ENCODE results near the gene GPC5.
"Not testable (repeated sequence)": the region's sequence is repeated elsewhere in the genome, so short reads cannot be mapped to it uniquely, and the experiment has no call there.

The GPC5 gene

DNA sequence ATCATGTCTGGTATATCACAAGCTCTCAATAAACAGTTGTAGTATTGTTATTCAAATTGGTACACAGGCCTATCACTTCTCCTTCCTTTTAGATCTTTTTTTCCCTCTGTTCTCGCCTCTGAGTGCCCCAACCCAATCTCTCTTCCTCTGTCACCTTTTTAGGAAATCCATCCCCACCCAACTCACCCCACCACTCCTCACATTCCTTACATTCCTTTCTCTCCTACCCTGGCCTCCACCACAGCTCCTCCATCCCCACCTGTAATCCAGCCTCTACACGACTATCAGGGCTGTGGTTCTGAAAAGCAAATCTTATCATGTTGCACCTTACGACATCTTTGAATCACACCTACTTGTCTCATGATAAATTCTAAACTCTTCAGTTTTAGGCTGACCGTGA is 1282.8 kb downstream of the GPC5 start:
- DNase-seq = no peak

DNA sequence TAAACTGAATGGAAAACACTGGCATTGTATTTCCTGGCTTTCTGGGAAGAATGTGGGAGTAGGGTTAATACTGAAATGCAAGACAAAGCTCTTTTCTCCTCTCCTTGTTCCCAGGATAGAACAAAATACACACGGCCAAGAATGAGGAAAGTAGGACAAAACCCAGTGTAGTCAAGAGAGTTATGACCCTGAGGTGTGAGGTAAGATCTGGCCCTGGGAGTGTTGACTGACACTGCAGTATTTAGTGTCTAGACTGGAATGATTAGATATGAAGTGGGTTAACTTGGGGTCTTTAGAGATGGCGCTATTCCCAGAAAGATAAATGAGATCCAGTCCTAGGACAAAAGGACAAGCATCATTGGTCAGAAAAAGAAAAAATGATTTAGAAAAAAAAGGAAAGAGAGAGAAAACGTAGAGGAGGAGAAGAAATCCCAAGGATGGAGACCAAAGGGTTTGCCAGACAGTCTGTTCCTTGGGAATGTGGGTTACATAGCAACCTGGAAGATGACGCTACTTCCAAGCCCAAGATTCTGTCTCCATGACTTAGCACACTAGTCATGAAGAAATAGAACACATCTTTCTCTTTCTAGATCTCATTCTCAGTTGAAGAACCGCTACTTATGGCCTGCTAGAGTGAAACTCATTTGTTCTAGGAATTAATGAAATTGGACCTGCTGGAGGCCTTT is 1284.6 kb downstream of the GPC5 start:
- DNase-seq = no peak

DNA sequence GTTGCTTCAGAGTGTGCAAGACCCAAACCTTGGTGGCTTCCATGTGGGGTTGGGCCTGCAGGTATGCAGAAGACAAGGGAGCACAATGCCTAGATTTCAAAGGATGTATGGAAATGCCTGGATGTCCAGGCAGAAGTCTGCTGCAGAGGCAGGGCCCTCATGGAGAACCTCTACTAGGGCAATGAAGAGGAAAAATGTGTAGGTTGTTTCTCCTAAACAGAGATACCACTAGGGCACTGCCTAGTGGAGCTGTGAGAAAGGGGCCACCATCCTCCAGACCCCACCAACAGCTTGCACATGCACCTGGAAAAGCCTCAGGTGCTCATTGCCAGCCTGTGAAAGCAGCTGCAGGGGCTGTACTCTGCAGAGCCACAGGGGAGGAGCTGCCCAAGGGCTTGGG is 1295.6 kb downstream of the GPC5 start:
- DNase-seq = no peak

DNA sequence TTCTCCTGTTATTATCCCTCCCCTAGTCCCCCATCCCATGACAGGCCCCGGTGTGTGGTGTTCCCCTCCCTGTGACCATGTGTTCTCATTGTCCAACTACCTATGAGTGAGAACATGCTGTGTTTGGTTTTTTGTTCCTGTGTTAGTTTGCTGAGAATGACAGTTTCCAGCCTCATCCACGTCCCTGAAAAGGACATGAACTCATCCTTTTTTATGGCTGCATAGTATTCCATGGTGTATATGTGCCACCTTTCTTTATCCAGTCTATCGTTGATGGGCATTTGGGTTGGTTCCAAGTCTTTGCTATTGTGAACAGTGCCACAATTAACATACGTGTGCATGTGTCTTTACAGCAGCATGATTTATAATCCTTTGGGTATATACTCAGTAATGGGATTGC is 1297.4 kb downstream of the GPC5 start:
- not testable (repeated sequence) for DNase-seq

DNA sequence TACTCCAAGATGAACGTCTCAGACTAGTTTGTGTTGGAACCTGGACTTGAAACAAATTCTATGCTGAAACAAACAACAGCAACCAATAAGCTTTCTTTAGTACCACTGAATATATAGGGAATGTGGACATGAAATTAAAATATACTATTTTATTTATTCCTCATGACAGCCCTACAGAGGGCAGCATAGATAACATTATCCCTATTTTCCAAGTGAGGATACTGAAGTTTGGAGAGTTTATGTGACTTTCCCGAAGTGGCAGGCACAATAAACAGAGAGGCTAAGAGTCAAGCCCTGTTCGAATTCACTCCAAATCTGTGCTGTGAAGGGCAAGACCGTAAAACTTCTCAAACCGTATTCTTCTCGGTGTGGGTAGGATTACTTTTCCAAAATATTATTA is 1318.3 kb downstream of the GPC5 start:
- DNase-seq = peak; percentile 44

DNA sequence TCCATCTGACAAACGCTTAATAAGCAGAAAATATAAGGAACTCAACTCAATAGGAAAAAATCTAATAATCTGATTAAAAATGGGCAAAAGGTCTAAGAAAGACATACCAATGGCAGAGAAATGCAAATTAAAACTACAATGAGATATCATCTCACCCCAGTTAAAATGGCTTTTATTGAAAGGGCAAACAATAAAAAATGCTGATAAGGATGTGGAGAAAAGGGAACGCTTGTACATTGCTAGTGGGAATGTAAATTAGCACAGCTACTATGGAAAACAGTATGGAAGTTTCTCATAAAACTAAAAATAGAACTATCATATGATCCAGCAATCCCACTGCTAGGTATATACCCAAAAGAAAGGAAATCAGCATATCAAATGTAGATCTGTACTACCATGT is 1319.4 kb downstream of the GPC5 start:
- no peak for DNase-seq

DNA sequence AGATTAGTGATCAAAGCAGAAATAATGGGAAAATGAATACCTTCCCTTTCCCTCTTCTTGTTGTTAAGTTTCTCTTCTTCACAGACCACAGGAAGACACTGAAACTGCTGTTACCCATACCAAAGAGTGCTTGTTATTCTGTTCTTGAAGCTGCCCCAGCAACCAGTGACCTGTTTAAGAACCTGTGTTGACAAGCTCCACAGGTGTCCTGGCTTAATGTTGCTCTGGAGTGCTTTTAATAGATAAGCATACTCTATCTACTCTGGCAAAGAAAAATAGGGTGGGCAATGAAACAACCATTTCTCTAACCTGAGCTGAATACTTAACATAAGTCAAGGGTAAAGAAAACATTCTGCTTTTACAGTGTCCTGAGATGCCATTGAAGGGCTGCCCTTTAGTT is 1321.4 kb downstream of the GPC5 start:
- DNase-seq = no peak

DNA sequence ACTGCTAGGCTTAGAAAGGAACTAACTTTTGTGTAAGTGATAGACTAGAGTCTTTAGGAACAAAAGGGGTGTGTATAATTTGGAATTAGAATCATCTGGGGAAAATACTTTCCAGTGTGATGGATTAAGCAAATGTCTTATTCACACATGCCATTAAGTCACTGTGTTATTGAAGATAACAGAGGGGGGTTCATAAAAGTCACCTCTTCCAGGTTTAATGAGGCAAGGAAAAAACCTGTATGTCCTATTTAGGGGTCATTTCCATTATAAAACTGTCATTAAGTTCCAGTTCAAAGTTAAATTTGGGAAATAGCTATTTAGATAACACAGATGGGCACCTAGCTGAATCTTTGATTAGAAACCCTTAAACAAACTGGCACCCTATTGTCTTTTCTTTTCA is 1323.2 kb downstream of the GPC5 start:
- DNase-seq = no peak

DNA sequence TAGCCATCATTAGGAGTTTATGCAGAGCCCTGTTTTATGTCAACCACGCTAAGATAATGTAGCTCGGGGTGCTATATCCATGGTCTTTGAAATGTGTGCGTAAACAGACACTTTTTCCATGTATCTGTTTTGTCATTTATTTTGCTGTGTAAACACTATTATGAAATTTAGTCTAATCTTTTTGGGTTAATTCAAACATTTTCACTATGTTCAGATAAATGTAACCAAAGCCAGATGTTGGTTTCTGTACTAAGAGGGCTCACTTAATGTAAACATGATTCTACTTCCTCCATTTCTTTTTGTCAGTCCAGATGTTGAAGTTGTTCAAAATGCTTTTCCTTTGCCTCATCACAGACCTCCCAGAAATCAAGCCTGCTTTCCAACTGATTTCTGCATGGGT is 1328.7 kb downstream of the GPC5 start:
- DNase-seq = peak; percentile 6

DNA sequence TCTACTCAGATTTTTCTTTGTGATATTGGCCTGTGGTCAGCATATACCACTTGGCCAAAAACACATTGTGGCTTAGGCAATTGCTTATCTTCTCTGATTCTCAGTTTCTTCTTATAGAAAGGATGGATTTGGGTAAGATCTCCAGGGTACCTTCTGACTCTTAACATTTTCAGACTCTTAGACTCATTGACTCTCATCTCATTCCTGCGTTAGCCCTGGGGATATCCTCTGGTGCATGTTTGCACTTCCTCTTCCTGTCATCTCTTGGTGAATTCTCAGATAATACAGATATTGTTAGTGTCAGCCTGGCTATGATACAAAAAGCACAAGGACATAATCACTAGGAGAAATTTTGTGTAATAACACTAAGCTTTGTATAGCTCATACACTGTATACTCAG is 1335.6 kb downstream of the GPC5 start:
- DNase-seq = no peak

DNA sequence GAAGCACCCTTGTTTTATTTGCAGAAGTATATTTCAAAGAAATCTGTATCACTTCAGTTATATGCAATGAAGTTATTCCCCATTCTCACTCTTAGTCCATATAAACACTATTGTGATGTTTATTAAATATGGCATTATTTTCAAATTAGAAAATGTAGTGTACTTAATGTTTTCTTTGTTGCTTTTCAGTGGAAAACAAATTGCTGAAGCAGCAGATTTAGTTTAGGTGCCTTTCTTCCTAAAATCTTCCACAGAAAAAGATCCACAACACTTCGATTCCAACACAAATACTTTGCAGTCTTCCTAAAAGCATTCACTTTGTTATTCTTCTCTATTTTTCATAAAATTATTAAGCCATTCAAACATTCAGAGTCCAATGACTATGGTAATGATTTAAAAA is 1336.1 kb downstream of the GPC5 start:
- DNase-seq = no peak

DNA sequence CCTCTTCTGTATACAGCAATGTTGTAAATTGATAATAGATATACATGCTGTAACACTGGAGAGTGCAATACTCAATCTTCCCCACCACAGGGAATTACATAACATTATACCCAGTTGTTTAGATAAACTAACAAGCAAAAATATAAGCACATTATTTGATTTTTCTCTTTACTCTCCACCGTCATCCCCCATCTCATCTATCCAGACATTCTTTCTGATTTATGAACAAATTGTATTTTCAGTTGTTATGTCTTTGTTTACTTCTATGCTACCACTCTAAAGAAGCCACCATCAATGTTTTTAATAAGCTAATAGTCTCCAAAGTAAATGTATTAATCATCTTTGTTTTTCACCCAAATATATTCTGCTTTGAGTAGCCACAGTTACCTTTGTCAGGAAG is 1337.5 kb downstream of the GPC5 start:
- no peak for DNase-seq

DNA sequence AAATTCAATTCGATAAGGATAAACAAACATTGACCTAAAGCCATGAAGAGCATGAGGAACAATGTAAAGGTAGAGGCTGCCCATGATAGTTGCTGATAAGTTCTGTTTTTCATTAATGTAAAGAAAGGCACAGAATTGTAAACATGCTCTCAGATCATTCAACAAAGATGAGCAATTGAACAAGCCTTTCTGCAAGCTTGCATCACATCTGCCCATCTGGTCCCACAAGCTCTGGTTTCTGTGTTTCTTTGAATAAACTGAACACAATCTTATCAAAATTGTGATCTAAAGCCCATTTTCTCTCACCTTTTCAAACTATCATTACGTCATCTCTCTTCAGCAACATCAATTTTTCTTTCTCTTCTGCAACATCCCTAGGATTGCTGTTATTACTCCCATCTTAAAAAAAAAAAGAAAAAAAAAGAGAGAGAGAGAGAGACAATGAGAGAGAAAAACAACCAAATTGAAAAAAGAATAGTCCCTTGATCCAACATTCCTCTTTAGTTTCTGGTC is 1340.9 kb downstream of the GPC5 start:
- no peak for DNase-seq

DNA sequence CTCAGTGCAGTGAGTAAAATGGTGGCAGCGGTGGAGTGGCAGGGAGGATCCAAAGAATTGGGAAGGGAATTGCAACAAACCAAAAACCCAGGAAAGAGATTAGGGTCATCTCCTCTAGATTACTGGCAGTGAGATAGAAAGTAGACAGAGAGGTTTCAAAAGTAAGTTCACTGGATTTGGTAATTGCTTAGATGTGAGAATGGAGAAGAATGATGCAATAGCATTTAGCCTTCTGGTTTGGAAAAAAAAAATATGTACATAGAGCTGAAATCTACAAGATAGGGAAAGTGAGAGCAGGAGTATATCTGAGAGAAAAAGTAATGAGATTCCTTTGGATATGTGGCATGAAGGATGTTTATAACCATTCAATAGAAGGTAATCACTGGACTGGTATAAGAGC is 1345.6 kb downstream of the GPC5 start:
- DNase-seq = no peak

DNA sequence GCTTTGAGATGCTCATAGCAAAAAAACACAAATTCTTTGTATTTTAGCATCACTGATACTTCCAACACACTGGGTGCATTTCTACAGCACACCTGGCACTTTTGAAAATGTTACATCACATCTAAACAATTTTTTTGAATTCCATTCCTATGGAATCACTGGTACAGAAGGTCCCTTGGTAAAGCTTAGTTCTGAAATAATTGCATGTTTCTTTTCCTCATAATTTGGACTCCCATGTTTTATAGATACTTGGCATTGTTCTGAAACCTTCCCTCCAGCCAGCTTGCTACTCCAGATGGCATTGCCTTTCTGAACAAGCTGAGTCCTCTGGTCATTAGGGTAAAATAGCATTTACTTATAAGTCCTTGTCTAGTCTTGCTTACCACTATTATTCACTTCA is 1346.8 kb downstream of the GPC5 start:
- DNase-seq = no peak

DNA sequence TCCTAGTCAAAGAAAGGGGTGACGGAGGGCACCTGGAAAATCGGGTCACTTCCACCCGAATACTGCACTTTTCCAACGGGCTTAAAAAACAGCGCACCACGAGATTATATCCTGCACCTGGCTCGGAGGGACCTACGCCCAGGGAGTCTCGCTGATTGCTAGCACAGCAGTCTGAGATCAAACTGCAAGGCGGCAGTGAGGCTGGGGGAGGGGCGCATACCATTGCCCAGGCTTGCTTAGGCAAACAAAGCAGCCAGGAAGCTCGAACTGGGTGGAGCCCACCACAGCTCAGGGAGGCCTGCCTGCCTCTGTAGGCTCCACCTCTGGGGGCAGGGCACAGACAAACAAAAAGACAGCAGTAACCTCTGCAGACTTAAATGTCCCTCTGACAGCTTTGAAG is 1354.3 kb downstream of the GPC5 start:
- not testable (repeated sequence) for DNase-seq

DNA sequence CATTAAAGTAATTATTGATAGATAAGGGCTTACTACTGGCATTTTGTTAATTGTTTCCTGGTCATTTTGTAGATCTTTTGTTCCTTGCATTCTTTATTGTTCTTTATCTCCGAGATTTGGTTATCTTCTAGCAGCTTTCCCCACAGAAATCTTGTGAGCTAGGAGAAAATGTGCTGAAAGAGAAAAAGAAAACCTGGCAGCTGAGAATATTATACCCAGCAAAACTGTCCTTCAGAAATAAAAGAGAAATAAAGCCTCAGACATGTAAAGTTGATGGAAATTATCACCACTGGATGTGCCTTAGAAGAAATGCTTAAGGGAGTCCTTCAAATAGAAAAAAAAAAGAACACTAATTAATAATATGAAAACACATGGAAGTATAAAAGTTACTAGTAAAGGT is 1363.3 kb downstream of the GPC5 start:
- DNase-seq = no peak

DNA sequence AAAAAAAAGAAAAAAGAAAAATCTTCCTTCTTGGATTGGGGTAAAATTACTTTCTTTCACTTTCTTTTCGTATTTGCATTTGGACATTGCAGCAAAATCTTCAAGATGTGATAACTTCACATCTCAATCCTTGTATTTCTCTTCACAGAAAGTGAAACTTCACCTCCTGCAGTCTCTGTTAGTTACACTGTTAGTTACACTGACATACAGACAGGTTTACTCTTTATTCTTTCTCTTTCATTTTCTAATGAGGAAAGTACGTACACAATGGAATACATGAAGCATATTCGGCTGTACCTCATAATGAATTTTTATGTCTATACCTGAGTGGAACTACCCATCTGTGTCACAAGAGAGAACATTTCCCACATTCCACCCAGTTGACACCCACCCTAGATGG is 1369.0 kb downstream of the GPC5 start:
- DNase-seq = no peak

DNA sequence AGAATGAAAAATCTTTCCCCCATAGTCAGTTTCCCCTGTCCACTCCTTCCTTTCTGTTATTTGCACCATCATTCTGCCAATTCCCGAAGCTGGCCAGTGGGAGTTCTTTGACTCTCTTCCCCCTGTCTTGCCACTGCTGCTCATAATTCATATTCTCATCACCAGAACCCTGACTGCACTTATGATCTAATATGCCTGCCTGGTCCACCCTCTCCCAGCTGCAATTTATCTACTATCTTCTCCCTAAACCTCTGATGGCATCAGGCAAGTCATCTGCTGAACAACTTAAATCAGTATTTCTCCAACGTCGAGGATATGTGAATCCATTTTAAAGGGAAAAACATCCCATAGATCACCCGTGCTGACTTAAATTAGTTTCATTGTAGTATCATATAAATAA is 1370.2 kb downstream of the GPC5 start:
- no peak for DNase-seq

DNA sequence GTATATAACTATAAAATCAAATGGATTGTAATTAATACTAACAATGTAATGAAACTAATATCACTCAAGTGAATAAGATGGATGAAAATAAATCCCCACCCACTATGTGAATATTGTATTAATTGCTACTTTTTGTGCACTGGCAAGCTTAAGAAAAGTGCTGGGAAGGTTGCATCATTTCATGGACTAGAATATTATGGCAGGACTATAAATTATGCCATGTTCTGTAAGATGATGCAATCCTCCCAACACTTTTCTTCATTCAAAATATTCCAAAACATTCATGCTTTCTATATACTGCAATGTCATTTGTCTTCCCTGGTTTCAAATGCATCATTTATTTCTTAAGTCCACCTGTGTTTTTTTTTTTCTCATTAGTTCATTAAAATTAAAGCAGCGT is 1370.6 kb downstream of the GPC5 start:
- DNase-seq = peak; percentile 67

DNA sequence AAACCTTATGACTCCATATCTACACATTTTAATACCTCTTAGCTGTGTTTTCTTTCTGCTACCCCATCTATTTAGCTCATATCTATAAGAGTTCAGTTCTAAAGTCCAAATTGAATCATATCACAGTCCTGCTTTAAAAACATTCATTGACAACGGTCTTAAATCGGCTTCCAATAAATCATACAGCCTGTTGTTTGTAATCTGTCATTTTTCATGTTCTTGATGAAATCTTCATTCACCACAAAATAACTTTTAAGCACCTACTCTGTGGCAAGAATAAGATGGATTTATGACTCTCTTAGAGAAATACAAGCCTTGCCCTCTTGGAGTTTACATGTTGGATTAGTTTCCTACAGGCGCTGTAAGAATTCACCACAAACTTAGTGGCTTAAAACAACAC is 1377.2 kb downstream of the GPC5 start:
- no peak for DNase-seq

DNA sequence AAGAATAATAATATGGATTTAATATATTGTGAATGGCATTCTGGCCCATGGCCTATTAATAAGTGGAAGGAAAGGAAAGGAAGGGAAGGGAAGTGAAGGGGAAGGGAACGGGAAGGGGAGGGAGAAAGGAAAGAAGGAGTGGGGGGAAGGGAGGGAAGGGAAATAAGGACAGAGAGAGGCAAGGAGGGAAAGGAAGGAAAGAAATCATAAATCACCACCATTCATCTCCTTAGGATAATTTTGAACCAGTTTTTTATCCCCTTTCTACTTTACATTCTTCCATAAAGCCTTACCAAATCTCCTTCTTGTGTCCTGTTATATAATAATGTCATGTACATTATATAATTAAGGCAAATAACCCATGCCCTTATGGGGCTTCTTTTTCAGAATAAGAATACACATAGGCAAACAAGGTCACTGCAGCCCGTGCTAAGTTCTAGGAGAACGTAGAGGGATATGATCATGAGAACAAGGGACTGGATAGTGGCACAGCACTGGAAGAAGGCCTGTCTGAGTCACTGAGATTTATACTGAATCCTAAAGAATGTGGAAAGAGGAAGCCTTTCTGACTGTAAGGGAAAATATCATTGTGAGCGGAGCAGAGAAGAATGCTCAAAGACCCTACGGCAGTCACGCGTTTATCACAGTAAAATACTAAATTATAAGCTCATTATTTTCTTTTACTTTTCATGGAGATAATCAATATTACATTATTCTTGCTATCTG is 1383.7 kb downstream of the GPC5 start:
- no peak for DNase-seq

DNA sequence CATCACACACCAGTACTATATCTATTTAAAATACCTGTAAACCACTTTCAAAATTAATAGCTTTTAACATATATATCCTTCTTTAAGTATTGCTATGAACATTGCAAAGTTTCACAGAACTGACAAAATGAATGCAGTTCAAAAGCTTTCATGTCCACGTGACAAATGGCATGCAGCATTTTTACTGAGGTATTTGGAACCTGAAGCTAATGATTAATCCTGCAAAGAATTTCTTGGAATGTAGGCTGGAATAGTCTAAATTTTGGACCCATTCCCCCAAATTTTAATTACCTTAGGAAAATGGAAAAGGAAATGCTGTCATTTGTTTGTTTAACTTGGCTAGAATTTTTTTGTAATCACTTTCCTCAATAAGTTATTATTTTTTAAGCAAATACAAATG is 1404.4 kb downstream of the GPC5 start:
- DNase-seq = peak; percentile 28

DNA sequence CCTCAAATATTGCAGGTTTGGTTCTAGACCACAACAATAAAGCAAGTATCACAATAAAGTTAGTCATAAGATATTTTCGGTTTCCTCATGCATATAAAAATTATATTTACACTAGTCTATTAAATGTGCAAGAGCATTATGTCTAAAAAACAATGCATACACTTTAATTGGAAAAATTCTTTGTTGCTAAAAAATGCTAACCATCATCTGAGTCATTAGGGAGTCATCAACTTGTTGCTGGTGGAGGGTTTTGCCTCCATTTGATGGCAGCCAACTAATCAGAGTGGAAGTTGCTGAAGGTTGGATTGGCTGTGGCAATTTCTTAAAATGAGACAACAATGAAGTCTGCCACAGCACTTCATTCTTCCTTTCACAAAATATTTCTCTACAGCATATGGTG is 1405.9 kb downstream of the GPC5 start:
- DNase-seq = peak; percentile 65
